Stomach smooth muscle (tissue), 2 donors: ENCODE data around the gene DNMT3A.

Source experiments
- H3K27ac ChIP-seq: one replicate; pipeline ENCODE4 v1.7.0; 2013; ENCODE audit warnings: mild to moderate bottlenecking, low read length, inconsistent platforms
- H3K27me3 ChIP-seq, 2 donors: one replicate each; pipeline ENCODE4 v1.7.0; 2013; ENCODE audit warnings: low read length in 2 of 2; ENCODE audit not compliant: insufficient read depth in 2 of 2, control insufficient read depth in 1 of 2
- H3K36me3 ChIP-seq, 2 donors: one replicate each; pipeline ENCODE4 v1.7.0; 2013; ENCODE audit warnings: low read length in 2 of 2; ENCODE audit not compliant: control insufficient read depth in 2 of 2, insufficient read depth in 2 of 2
- H3K4me1 ChIP-seq: one replicate; pipeline ENCODE4 v1.7.0; 2013; ENCODE audit warnings: low read length; ENCODE audit not compliant: control insufficient read depth, insufficient read depth
- H3K4me3 ChIP-seq, 2 donors: one replicate each; pipeline ENCODE4 v1.7.0; 2013; ENCODE audit warnings: low read length in 2 of 2
- H3K9ac ChIP-seq, 2 donors: one replicate each; pipeline ENCODE4 v1.7.0; 2013; ENCODE audit warnings: low read length in 2 of 2, mild to moderate bottlenecking in 1 of 2
- H3K9me3 ChIP-seq, 2 donors: one replicate each; pipeline ENCODE4 v1.7.0; 2013; ENCODE audit warnings: low read length in 2 of 2; ENCODE audit not compliant: control insufficient read depth in 2 of 2
- donor health status: healthy.
- donor health status: Pancreatic carcinoma.

The DNMT3A gene

GRCh38 chr2:25294573-25295462 lies 46.9 kb downstream of the DNMT3A start:
- Histone ChIP-seq H3K27ac (peak overlapping the region; percentile 46), H3K4me1 (peaks cover 61% of the 10 kb centered on the region), H3K27me3 (no peaks in the 10 kb centered on the region), H3K36me3 (peaks cover 4 to 19% of the 10 kb centered on the region in 2 donors), H3K9me3 (no peaks in the 10 kb centered on the region), H3K9ac (no peak overlapping the region), H3K4me3 (peak overlapping the region; percentile 21 to 59)

- peaks cover 4 to 18% of the 10 kb centered on the region in 2 donors for H3K36me3 ChIP-seq
- H3K27me3 ChIP-seq: no peaks in the 10 kb centered on the region
- no peaks in the 10 kb centered on the region for H3K9me3 ChIP-seq
- H3K4me3 ChIP-seq: peak overlapping the region in 1 of 2 donors; percentile 59
- peaks cover 56% of the 10 kb centered on the region for H3K4me1 ChIP-seq
- no peak overlapping the region for H3K9ac ChIP-seq
- peak overlapping the region; percentile 46 for H3K27ac ChIP-seq
Observed at GRCh38 chr2:25293958-25294562, 47.7 kb downstream of the DNMT3A start.

- Histone ChIP-seq H3K27ac (no peak overlapping the region), H3K9me3 (no peaks in the 10 kb centered on the region), H3K4me3 (no peak overlapping the region), H3K36me3 (peaks cover 2 to 13% of the 10 kb centered on the region in 2 donors), H3K9ac (no peak overlapping the region), H3K27me3 (no peaks in the 10 kb centered on the region), H3K4me1 (peaks cover 48% of the 10 kb centered on the region)
Observed at GRCh38 chr2:25293145-25293544, 48.6 kb downstream of the DNMT3A start.

GRCh38 chr2:25292408-25292807 lies 49.3 kb downstream of the DNMT3A start:
- Histone ChIP-seq H3K27me3 (no peaks in the 10 kb centered on the region), H3K4me1 (peaks cover 46% of the 10 kb centered on the region), H3K27ac (no peak overlapping the region), H3K36me3 (peaks cover 0 to 8% of the 10 kb centered on the region in 2 donors), H3K4me3 (no peak overlapping the region), H3K9ac (no peak overlapping the region), H3K9me3 (no peaks in the 10 kb centered on the region)

GRCh38 chr2:25290811-25291495 lies 50.8 kb downstream of the DNMT3A start:
- Histone ChIP-seq H3K9ac (peak overlapping the region in 1 of 2 donors; percentile 20), H3K4me3 (no peak overlapping the region), H3K4me1 (peaks cover 44% of the 10 kb centered on the region), H3K36me3 (peaks cover 0 to 3% of the 10 kb centered on the region in 2 donors), H3K27ac (no peak overlapping the region), H3K27me3 (no peaks in the 10 kb centered on the region), H3K9me3 (no peaks in the 10 kb centered on the region)

- Histone ChIP-seq H3K4me1 (peaks cover 27% of the 10 kb centered on the region), H3K9me3 (no peaks in the 10 kb centered on the region), H3K36me3 (peaks cover 15 to 19% of the 10 kb centered on the region in 2 donors), H3K4me3 (no peak overlapping the region), H3K27me3 (no peaks in the 10 kb centered on the region), H3K27ac (no peak overlapping the region), H3K9ac (no peak overlapping the region)
Observed at GRCh38 chr2:25286723-25287483, 54.8 kb downstream of the DNMT3A start.

- Histone ChIP-seq H3K9ac (no peak overlapping the region), H3K27ac (no peak overlapping the region), H3K27me3 (no peaks in the 10 kb centered on the region), H3K4me3 (no peak overlapping the region), H3K9me3 (no peaks in the 10 kb centered on the region), H3K36me3 (peaks cover 18 to 24% of the 10 kb centered on the region in 2 donors), H3K4me1 (peaks cover 26% of the 10 kb centered on the region)
Observed at GRCh38 chr2:25286025-25286400, 55.7 kb downstream of the DNMT3A start.

- H3K9me3 ChIP-seq: no peaks in the 10 kb centered on the region
- H3K4me3 ChIP-seq: no peak overlapping the region
- no peaks in the 10 kb centered on the region for H3K27me3 ChIP-seq
- no peak overlapping the region for H3K27ac ChIP-seq
- peaks cover 20% of the 10 kb centered on the region for H3K4me1 ChIP-seq
- peaks cover 23 to 29% of the 10 kb centered on the region in 2 donors for H3K36me3 ChIP-seq
- no peak overlapping the region for H3K9ac ChIP-seq
Observed at GRCh38 chr2:25285265-25286024, 56.3 kb downstream of the DNMT3A start.

GRCh38 chr2:25284756-25285155 lies 57.0 kb downstream of the DNMT3A start:
- no peak overlapping the region for H3K9ac ChIP-seq

More at GRCh38 chr2:25284756-25285155, 57.0 kb downstream of the DNMT3A start:
- no peaks in the 10 kb centered on the region for H3K9me3 ChIP-seq
- H3K4me3 ChIP-seq: no peak overlapping the region
- H3K27me3 ChIP-seq: no peaks in the 10 kb centered on the region
- H3K27ac ChIP-seq: no peak overlapping the region
- H3K36me3 ChIP-seq: peaks cover 24 to 31% of the 10 kb centered on the region in 2 donors
- H3K4me1 ChIP-seq: peaks cover 19% of the 10 kb centered on the region
